Spinal cord (tissue), 10 donors: ENCODE measurements around the gene PGS1. TPM values are rescaled to one million over a fixed set of nuclear protein-coding genes. Genes with fewer than 3 reads are reported as not detected.

ENCODE experiments used
- DNase-seq, 6 donors: peaks; one replicate each; pipeline versions ENCODE4 v3.0.0 to v3.0.0-alpha.2; 2013 to 2015; ENCODE audit warnings: low spot score in 6 of 6, low read depth in 4 of 6
- H3K27ac ChIP-seq: one replicate; pipeline ENCODE4 v1.5.1; 2013; ENCODE audit warnings: low read depth, low read length, control low read depth
- H3K27me3 ChIP-seq: one replicate; pipeline ENCODE4 v1.6.1; 2013; ENCODE audit warnings: low read length; ENCODE audit not compliant: control insufficient read depth, insufficient read depth
- H3K36me3 ChIP-seq: one replicate; pipeline ENCODE4 v1.6.1; 2013; ENCODE audit warnings: low read length; ENCODE audit not compliant: control insufficient read depth, insufficient read depth
- H3K4me1 ChIP-seq: one replicate; pipeline ENCODE4 v1.6.1; 2013; ENCODE audit warnings: low read length; ENCODE audit not compliant: control insufficient read depth, insufficient read depth
- H3K4me3 ChIP-seq: one replicate; pipeline ENCODE4 v1.5.1; 2013; ENCODE audit warnings: low read depth, low read length, control low read depth
- H3K9me3 ChIP-seq: one replicate; pipeline ENCODE4 v1.6.1; 2013; ENCODE audit warnings: low read length; ENCODE audit not compliant: control insufficient read depth, insufficient read depth
- WGBS: methylation state at CpG from one replicate; pipeline ENCODE4 v1.1.5; 2013; ENCODE audit warnings: missing lambda C conversion rate; ENCODE audit not compliant: insufficient coverage; 5-methylcytosine and 5-hydroxymethylcytosine counted together
- polyA plus RNA-seq, 2 donors: library from polyadenylated mRNA; unstranded; fragments of 120-200 nt; gene quantifications; one replicate each; pipeline ENCODE4 v1.2.1, GENCODE V29; 2013; ENCODE audit not compliant: insufficient read length in 2 of 2
- total RNA-seq, 2 donors: library from RNA; depleted of rRNA in 1 of 2; stranded (reverse); fragments of 120-200 nt in 1 of 2; fragments of >200 nt in 1 of 2; gene quantifications; one replicate each; pipeline versions ENCODE4 v1.2.3 to v1.2.4, GENCODE V29; 2013 to 2014
- donor health status: healthy.

Gene PGS1
- total and polyA plus RNA-seq, 4 donors = 33.4 to 51.1 (median 40.7) TPM

GRCh38 chr17:78403822-78404221 is 25.4 kb downstream of the PGS1 start:
- H3K27ac ChIP-seq = no peak overlapping the region
- H3K9me3 ChIP-seq = no peaks in the 10 kb centered on the region
- WGBS = 95% methylated on average over 9 of the region's 14 CpGs
- no peak for DNase-seq
- H3K4me3 ChIP-seq = no peak overlapping the region
- peaks cover 93% of the 10 kb centered on the region for H3K36me3 ChIP-seq
- H3K27me3 ChIP-seq = no peaks in the 10 kb centered on the region
- peaks cover 6% of the 10 kb centered on the region for H3K4me1 ChIP-seq

GRCh38 chr17:78406396-78406795 is 27.9 kb downstream of the PGS1 start:
- Histone ChIP-seq H3K36me3 (peaks cover 80% of the 10 kb centered on the region), H3K4me3 (no peak overlapping the region), H3K9me3 (no peaks in the 10 kb centered on the region), H3K27me3 (no peaks in the 10 kb centered on the region), H3K4me1 (peaks cover 12% of the 10 kb centered on the region), H3K27ac (no peak overlapping the region)
- no peak for DNase-seq
- WGBS = 93% methylated on average over 6 of the region's 6 CpGs

DNA sequence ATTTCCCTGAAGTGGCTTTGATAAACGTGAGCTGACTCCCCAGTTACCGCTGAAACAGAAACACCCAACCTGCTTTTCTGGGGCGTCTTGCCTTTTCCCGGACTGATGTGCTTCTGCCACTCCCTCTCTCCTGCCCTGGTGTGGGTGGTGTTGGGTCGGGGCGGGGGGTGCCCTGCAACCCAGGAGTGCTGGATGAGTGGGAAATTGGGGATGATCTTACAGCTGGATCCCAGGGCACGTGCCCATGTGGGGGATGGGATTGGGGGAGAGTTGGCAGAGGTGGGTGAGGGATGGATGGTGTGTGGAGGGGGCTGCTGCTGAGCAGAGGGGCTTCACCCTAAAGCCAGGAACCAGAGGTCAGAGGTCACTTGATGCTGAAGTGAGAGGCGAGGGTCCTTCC is 28.5 kb downstream of the PGS1 start:
- Histone ChIP-seq H3K27me3 (no peaks in the 10 kb centered on the region), H3K36me3 (peaks cover 76% of the 10 kb centered on the region)
- WGBS = 98% methylated on average over 4 of the region's 8 CpGs

DNA sequence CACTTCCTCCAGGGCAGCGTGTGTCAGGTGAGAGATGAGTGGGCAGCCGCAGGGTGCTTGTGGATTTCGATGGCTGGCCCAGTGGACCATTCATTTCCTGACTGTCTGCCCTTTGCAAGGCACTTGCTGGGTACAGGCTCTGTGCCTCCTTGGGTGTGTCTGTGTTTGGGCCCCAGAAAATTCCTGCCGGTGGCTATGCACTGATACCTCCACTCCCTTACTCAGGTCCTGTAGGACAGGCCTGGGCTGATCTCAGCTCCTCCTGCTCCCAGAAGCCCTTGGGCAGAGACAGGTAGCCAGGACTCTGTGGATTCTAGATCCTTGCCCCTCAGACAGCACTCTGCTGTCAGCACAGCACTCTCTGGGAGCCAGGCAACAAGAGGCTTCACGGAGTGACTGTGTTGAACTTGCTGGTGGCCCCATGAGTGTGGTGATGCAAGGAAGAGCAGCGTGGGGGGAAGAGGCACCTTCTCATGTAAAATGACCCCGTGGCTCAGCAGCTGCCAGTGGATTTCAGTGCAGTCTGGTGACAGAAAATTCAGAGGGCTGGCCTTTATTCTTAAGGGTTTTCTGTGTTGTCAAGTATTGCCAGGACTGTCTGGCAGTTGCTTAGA is 29.0 kb downstream of the PGS1 start:
- Histone ChIP-seq H3K27ac (no peak overlapping the region), H3K4me1 (peaks cover 16% of the 10 kb centered on the region), H3K4me3 (no peak overlapping the region), H3K27me3 (no peaks in the 10 kb centered on the region), H3K36me3 (peaks cover 74% of the 10 kb centered on the region), H3K9me3 (no peaks in the 10 kb centered on the region)
- 76% methylated on average over 7 of the region's 7 CpGs for WGBS
- no peak for DNase-seq

More for the DNA sequence above, 28.5 kb downstream of the PGS1 start:
- Histone ChIP-seq H3K4me1 (peaks cover 14% of the 10 kb centered on the region), H3K4me3 (no peak overlapping the region), H3K27ac (no peak overlapping the region), H3K9me3 (no peaks in the 10 kb centered on the region)
- DNase-seq = no peak

- H3K36me3 ChIP-seq = peaks cover 74% of the 10 kb centered on the region
- 93% methylated on average over 20 of the region's 23 CpGs for WGBS
- no peaks in the 10 kb centered on the region for H3K27me3 ChIP-seq
- H3K9me3 ChIP-seq = no peaks in the 10 kb centered on the region
- no peak overlapping the region for H3K27ac ChIP-seq
- no peak for DNase-seq
- no peak overlapping the region for H3K4me3 ChIP-seq
- peaks cover 20% of the 10 kb centered on the region for H3K4me1 ChIP-seq
These were observed 30.1 kb downstream of the PGS1 start for GRCh38 chr17:78408476-78409050.

DNA sequence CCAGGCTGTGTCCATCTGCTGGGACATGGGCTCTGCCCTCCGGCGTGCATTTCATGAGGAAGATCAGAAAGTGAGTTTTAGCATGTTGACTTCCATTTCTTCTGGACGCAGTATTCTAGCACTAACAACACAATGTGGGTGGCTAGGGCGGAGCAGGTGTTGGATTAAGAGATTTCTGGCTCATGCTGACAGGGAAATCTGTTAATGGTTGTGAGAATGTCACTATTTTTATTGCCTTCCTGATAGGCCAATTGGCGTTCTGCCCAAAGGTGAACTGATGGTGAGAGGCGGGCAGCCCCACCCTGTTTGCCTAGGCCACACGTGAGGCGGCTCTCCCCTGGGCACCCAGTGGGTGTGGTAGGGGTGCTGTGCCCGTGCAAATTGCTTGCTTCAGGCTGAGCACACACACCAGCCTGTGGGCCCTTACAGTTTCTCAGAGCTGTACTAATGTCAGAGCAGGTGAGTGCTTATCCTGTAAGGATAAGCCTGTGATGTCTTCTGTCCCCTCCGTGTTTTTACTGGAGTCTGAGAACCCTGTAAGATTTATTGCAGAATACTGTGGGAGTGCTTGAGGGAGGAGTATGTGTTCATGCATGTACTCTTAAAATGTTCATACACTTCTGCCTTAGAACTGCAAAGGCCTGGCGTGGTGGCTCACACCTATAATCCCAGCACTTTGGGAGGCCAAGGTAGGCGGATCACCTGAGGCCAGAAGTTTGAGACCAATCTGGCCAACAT is 30.9 kb downstream of the PGS1 start:
- H3K9me3 ChIP-seq = no peaks in the 10 kb centered on the region
- no peak overlapping the region for H3K4me3 ChIP-seq
- H3K36me3 ChIP-seq = peaks cover 74% of the 10 kb centered on the region
- no peak for DNase-seq
- H3K27me3 ChIP-seq = no peaks in the 10 kb centered on the region
- no peak overlapping the region for H3K27ac ChIP-seq
- 86% methylated on average over 8 of the region's 12 CpGs for WGBS
- H3K4me1 ChIP-seq = peaks cover 27% of the 10 kb centered on the region

DNA sequence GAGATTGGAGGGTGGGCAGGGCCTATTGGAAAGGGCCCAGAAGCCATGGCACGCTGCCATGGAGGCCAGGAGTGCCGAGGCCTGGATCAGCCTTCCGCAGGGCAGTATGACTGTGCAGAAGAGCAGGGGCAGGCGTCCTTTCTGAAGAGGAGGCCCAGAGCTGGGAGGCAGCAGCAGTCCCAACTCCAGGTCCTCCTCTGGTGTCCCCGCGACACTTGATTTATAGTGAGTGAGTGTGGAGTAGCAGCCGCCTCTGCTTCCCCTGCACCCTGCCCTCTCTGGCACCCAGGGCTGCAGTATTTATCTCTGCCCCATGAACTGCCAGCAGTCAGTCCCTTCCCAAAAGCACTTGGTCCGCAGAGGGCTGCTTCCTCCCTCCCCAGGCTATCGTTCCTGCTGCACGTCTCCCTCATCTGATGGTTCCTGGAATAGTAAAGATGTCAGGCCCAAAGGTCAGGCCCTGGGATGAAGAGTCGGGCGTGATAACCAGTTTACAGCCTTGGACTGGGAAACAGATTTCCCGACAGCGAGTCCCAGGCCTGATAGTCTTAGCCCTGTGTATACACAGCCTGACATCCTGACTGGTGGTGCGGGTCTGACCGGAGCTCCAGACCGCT is 32.9 kb downstream of the PGS1 start:
- Histone ChIP-seq H3K27ac (no peak overlapping the region), H3K36me3 (peaks cover 70% of the 10 kb centered on the region), H3K9me3 (no peaks in the 10 kb centered on the region), H3K4me3 (no peak overlapping the region), H3K27me3 (no peaks in the 10 kb centered on the region), H3K4me1 (peaks cover 39% of the 10 kb centered on the region)
- DNase-seq = no peak
- 76% methylated on average over 8 of the region's 17 CpGs for WGBS

DNA sequence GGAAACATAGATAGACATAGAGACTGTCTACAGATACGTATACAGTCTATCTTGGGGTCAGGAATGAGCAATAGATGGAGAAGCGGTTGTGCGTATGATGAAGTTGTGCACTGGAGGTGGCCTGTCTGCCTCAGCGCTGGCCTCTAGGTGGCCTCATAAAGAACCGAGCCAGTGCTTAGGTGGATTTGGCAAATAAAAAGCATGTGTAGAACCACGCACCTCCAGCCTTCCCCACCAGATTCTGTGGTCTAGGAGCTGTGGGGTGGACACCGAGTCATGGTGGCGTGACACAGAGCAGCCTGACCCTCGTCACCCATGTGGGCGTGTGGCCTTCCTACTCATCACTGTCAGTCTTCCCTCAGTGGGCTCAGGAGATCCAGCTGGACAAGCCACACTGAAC is 34.0 kb downstream of the PGS1 start:
- WGBS = 98% methylated on average over 6 of the region's 10 CpGs
- no peak for DNase-seq
- H3K4me1 ChIP-seq = peaks cover 43% of the 10 kb centered on the region
- no peaks in the 10 kb centered on the region for H3K9me3 ChIP-seq
- no peaks in the 10 kb centered on the region for H3K27me3 ChIP-seq
- peaks cover 65% of the 10 kb centered on the region for H3K36me3 ChIP-seq
- no peak overlapping the region for H3K4me3 ChIP-seq
- no peak overlapping the region for H3K27ac ChIP-seq

DNA sequence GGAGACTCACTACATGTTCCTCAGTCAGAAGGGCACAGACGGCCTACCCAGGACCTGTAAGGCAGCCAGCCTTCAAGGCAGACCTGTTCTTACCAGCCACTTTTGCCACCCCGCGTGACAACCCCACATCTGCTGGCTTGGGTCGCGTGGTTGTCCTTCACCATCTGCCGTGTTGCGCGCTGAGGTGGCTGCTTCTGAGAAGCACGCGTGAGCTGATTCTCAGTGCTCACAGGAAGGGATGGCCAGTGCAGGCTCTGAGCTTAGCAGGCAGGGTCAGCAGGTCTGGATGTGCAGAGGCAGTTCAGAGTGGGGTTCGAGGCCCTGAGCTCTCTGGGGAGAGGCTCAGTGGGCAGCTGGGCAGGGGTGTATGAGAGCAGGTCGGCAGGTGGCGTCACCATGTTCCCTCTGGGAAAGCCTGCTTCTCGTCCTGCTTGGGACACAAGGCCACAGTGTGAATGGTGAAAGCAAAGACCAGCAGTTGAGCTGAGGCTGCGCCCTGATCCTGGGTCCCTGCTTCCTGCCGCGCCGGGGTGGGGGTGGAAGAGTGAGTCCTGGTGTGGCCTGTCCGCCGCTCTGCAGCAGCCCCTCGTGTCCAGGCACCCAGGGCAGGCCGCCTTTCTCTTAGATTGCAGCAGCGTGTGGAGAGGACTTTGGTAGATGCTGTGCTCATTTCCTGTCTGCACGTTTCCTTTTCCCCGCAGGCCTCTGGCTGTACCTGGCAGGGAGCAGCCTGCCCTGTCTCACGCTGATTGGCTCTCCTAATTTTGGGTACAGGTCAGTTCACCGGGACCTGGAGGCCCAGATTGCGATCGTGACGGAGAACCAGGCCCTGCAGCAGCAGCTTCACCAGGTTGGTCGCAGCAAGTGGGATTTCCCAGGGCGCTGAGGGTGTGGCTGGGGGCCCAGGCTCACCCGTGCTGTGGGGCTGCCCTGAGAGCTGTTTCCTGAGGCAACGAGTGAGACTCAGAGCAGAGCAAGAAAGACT is 36.0 kb downstream of the PGS1 start:
- H3K36me3 ChIP-seq = peaks cover 60% of the 10 kb centered on the region
- no peaks in the 10 kb centered on the region for H3K27me3 ChIP-seq
- H3K4me1 ChIP-seq = peaks cover 51% of the 10 kb centered on the region
- H3K4me3 ChIP-seq = no peak overlapping the region
- no peak overlapping the region for H3K27ac ChIP-seq
- 89% methylated on average over 33 of the region's 34 CpGs for WGBS
- H3K9me3 ChIP-seq = no peaks in the 10 kb centered on the region
- no peak for DNase-seq
